ENCODE measurements around the gene FRAT1.

Gene FRAT1

GRCh38 chr10:97367126-97367649 lies 48.1 kb downstream of the FRAT1 start:
- H3K4me3 ChIP-seq (ENCODE audit: low read depth, low read length): no peak overlapping the region
- TF ChIP-seq CTCF (IDR thresholded peaks at IDR 0.05; ENCODE audit: low read depth, low read length): no peak

Data from WI38 (cell line).